NB4 (cell line): ENCODE data around the gene GPLD1.

ENCODE experiments used
- CTCF ChIP-seq: IDR thresholded peaks from one replicate; pipeline ENCODE4 v1.5.1; 2012; ENCODE audit warnings: low read depth, low read length
- MYC ChIP-seq: IDR thresholded peaks from 2 replicates; pipeline ENCODE4 v1.6.1; 2011; ENCODE audit warnings: low read depth, low read length
- POLR2A ChIP-seq: IDR thresholded peaks from 2 replicates; pipeline ENCODE4 v1.6.1; 2011; ENCODE audit warnings: mild to moderate bottlenecking; ENCODE audit not compliant: insufficient read length; ENCODE audit errors: extremely low read depth

GRCh38 chr6:24378473-24379097 lies 110.8 kb downstream of the GPLD1 start:
- TF ChIP-seq POLR2A (no peak), CTCF (no peak), MYC (no peak)
